Hindlimb muscle (tissue), 1 donor: ENCODE measurements around the gene LIMCH1. TPM values are rescaled to one million over a fixed set of nuclear protein-coding genes. Genes with fewer than 3 reads are reported as not detected.
"Not testable (repeated sequence)": the region's sequence is repeated elsewhere in the genome, so short reads cannot be mapped to it uniquely, and the experiment has no call there.

Experiments used
- DNase-seq: peaks from one replicate; pipeline ENCODE4 v3.0.0-alpha.2; 2013
- polyA plus RNA-seq: library from polyadenylated mRNA; unstranded; fragments of 120-200 nt; gene quantifications from one replicate; pipeline ENCODE4 v1.2.1, GENCODE V29; 2013; ENCODE audit not compliant: insufficient read length

LIMCH1 gene
- polyA plus RNA-seq, 1 donor: 122 TPM

- DNase-seq: no peak
These were observed 106.9 kb downstream of the LIMCH1 start for GRCh38 chr4:41644915-41645295.

GRCh38 chr4:41645728-41646390 is 107.9 kb downstream of the LIMCH1 start:
- no peak for DNase-seq

- DNase-seq: no peak
These were observed 108.9 kb downstream of the LIMCH1 start for GRCh38 chr4:41646862-41647261.

- DNase-seq: no peak
These were observed 109.4 kb downstream of the LIMCH1 start for GRCh38 chr4:41647383-41647782.

- not testable (repeated sequence) for DNase-seq
These were observed 113.2 kb downstream of the LIMCH1 start for GRCh38 chr4:41651150-41651549.

GRCh38 chr4:41652971-41653370 is 115.0 kb downstream of the LIMCH1 start:
- no peak for DNase-seq

GRCh38 chr4:41653523-41653922 is 115.6 kb downstream of the LIMCH1 start:
- DNase-seq: no peak

- no peak for DNase-seq
These were observed 117.2 kb downstream of the LIMCH1 start for GRCh38 chr4:41655177-41655576.

GRCh38 chr4:41656106-41656505 is 118.1 kb downstream of the LIMCH1 start:
- DNase-seq: no peak

GRCh38 chr4:41656572-41657520 is 118.9 kb downstream of the LIMCH1 start:
- DNase-seq: peak; percentile 32

GRCh38 chr4:41657561-41657960 is 119.6 kb downstream of the LIMCH1 start:
- DNase-seq: no peak

- DNase-seq: no peak
These were observed 120.2 kb downstream of the LIMCH1 start for GRCh38 chr4:41658163-41658562.

GRCh38 chr4:41660352-41660751 is 122.4 kb downstream of the LIMCH1 start:
- no peak for DNase-seq

GRCh38 chr4:41661442-41662076 is 123.6 kb downstream of the LIMCH1 start:
- peak; percentile 75 for DNase-seq

- DNase-seq: no peak
These were observed 127.8 kb downstream of the LIMCH1 start for GRCh38 chr4:41665636-41666207.

GRCh38 chr4:41668024-41668423 is 130.1 kb downstream of the LIMCH1 start:
- DNase-seq: no peak

GRCh38 chr4:41670530-41670929 is 132.6 kb downstream of the LIMCH1 start:
- DNase-seq: no peak

GRCh38 chr4:41670982-41671381 is 133.0 kb downstream of the LIMCH1 start:
- no peak for DNase-seq

GRCh38 chr4:41678086-41678816 is 140.3 kb downstream of the LIMCH1 start:
- no peak for DNase-seq

GRCh38 chr4:41678951-41679350 is 141.0 kb downstream of the LIMCH1 start:
- DNase-seq: no peak

- no peak for DNase-seq
These were observed 142.0 kb downstream of the LIMCH1 start for GRCh38 chr4:41679991-41680390.

GRCh38 chr4:41681054-41681453 is 143.1 kb downstream of the LIMCH1 start:
- no peak for DNase-seq
